WTC11 (cell line): ENCODE measurements around the gene PREX1.

ENCODE experiments used
- ATF6 ChIP-seq: sonication (generic); formaldehyde crosslinking; IDR thresholded peaks from 2 replicates; pipeline ENCODE4 v1.8.1; 2023; ENCODE audit warnings: mild to moderate bottlenecking, missing genetic modification reagents
- CTCF ChIP-seq: fragments of 200-600 bp; IDR thresholded peaks from 2 replicates; pipeline ENCODE4 v1.8.0; 2022; ENCODE audit warnings: antibody characterized with exemption
- E2F4 ChIP-seq: sonication (generic); formaldehyde crosslinking; IDR thresholded peaks from 2 replicates; pipeline ENCODE4 v1.8.1; 2022; ENCODE audit warnings: low read depth, mild to moderate bottlenecking, moderate library complexity, missing genetic modification reagents, borderline replicate concordance
- GABPB1 ChIP-seq: sonication (generic); formaldehyde crosslinking; IDR thresholded peaks from 2 replicates; pipeline ENCODE4 v1.8.1; 2023; ENCODE audit warnings: mild to moderate bottlenecking, missing genetic modification reagents
- PREB ChIP-seq: sonication (generic); formaldehyde crosslinking; IDR thresholded peaks from 2 replicates; pipeline ENCODE4 v1.8.1; 2022; ENCODE audit warnings: mild to moderate bottlenecking, missing genetic modification reagents, moderate library complexity, borderline replicate concordance
- SMAD4 ChIP-seq: sonication (generic); formaldehyde crosslinking; IDR thresholded peaks from 2 replicates; pipeline ENCODE4 v1.8.0; 2022; ENCODE audit warnings: mild to moderate bottlenecking, missing genetic modification reagents
- TP53 ChIP-seq: sonication (generic); formaldehyde crosslinking; IDR thresholded peaks from 2 replicates; pipeline ENCODE4 v1.8.1; 2023; ENCODE audit warnings: mild to moderate bottlenecking, missing genetic modification reagents
- ZNF512 ChIP-seq: sonication (generic); formaldehyde crosslinking; IDR thresholded peaks from 2 replicates; pipeline ENCODE4 v1.8.1; 2022; ENCODE audit warnings: missing genetic modification reagents, borderline replicate concordance
- ZSCAN18 ChIP-seq: fragments of 250-450 bp; sonication (Bioruptor Pico); IDR thresholded peaks from 2 replicates; pipeline ENCODE4 v2.1.2; 2022; ENCODE audit warnings: mild to moderate bottlenecking, moderate library complexity

- TF ChIP-seq PREB (CRISPR knock-in tag) = no peak
- no peak for TF ChIP-seq ATF6 (CRISPR knock-in tag)
- TF ChIP-seq TP53 = no peak
- no peak for TF ChIP-seq CTCF
- TF ChIP-seq ZSCAN18 (CRISPR knock-in tag) = no peak
- no peak for TF ChIP-seq GABPB1
- no peak for TF ChIP-seq SMAD4
- TF ChIP-seq E2F4 (CRISPR knock-in tag) = no peak
- TF ChIP-seq ZNF512 (CRISPR knock-in tag) = no peak
Measured at GRCh38 chr20:48689874-48690571, 137.8 kb downstream of the PREX1 start.
